COR-L47 (cell line): ENCODE results near the gene MYOZ3.

ENCODE experiments used
- DNase-seq: peaks from one replicate; lab custom pipeline; 2025; lab: John Stamatoyannopoulos, UW

The MYOZ3 gene

GRCh38 chr5:150661086-150661485 is at the start of gene MYOZ3:
Gene MYOZ3, plus strand, starts transcription at chr5:150661251. Its CDS starts 1,691 bp downstream, at chr5:150662942.
- DNase-seq, result no peak

DNA sequence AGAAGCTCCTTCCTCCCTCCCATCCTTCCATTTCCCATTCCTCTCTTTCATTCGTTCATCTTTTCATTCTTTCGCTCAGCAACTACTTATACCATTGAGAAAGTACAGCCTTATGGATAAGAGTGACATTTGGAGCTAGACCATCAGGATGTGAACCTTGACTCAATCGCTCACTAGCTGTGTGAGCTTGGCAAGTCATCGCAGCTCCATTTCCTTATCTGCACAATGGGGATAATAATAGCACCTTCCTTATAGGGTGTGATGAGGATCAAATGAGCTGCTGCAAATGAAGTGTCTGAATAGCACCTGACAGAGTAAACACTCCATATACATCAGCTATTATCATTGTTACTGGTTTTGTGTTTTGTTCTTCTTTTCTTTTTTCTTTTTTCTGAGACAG is 48.6 kb upstream of the MYOZ3 start:
- no peak for DNase-seq

DNA sequence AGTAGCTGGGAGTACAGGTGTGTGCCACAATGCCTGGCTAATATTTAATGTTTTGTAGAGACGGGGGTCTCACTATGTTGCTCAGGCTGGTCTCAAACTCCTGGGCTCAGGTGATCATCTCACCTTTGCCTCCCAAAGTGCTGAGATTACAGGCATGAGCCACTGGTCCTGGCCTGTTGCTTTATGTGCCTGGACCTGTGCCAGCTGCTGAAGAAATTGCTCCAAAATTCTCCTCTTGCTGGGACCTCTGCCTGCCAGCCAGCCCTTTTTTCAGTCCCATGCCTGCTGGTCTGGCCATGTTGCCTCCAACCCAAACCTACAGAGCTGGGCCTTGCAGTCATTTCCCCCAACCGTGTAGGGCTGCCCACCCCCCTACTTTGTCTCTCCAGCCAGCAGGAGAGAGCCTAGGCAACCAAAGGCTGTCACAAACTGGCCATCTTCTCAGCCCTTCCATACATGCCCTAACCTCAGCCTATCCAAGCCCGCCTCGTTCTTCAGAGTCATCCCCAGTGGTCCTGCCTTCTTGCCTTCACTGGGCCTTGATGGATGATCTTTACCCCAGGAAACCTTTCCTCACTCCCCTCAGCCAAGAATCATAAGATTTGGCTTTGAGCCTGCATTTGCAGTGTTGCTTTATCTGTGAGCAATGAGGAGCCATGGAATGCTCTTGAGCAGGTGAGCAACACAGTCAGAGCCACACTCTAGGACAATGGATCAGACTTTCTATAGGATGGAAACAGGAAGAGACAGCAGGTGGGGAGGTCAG is 48.0 kb upstream of the MYOZ3 start:
- DNase-seq, result no peak

GRCh38 chr5:150613991-150614660 is 46.9 kb upstream of the MYOZ3 start:
- no peak for DNase-seq

GRCh38 chr5:150614661-150615060 is 46.4 kb upstream of the MYOZ3 start:
- no peak for DNase-seq

DNA sequence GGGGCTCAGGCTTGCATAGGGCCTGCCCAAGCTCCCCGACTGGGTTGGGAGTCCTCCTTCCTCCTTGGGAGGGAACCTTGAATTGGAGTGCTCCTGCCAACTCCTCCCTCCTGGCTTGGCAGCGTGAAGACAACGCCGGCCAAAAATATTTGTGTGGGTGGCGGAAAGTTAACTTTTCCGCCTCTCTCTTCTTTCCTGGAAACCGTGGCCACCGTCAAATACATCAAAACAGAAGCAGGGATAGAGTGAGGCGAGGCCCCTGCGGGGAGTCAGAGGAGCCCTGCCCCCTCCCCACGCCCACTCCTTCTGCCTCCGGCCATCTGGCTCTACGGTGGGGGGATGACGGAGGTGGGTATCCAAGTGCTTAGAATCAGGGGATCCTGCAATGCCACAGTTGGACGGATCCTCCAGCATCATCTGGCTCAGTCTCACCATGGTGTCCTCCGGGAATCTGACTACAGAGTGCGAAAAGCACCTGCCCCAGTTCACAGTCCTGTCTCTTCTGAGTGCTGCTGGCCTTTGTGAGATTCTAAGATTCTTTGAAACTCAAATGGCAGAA is 45.8 kb upstream of the MYOZ3 start:
- DNase-seq, result no peak

GRCh38 chr5:150616024-150616470 is 45.0 kb upstream of the MYOZ3 start:
- DNase-seq, result no peak

- no peak for DNase-seq
Observed at GRCh38 chr5:150616506-150616905, 44.5 kb upstream of the MYOZ3 start.

GRCh38 chr5:150618163-150618562 is 42.9 kb upstream of the MYOZ3 start:
- DNase-seq, result no peak

- DNase-seq, result no peak
Observed at GRCh38 chr5:150618588-150619281, 42.3 kb upstream of the MYOZ3 start.

DNA sequence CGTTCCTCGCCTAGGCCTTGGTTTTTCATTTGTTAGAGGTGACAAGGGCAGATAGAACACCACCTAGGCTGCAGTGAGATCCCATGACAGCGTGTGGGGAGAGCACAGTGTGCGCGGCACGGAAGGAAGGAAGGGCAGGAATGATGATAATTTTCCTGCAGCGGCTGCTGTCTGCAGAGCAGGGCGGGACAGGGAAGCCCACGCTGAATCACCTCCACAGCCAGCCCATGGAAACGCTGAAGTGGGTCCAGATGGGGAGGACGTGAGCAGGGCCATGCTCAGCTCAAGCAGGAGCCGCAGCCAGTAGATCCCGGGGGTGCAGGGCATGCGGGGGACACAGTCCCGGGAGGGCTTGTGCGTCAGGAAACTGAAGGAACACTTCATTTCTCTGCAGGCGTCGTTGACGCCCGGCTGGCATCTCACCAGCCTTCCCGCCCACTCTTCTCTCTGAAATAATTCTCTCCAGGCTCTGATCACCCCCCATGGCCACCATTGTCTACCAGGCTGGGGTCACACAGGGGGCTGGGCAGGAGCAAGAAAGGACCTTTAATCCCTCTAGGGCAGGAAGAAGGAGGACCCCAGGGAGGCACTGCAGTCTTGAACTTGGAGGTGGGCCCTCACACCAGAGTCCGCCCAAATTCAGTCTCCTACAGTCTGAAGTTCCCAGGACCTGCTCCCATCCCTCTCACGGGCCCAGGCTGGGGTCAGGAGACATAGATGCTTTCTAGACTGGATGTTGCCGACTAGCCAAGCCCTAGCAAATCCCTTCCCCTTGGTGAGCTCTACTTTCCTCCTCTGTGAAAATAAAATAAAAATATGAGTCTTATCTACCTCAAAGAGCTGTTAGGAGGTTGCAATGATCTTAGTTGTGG is 41.5 kb upstream of the MYOZ3 start:
- DNase-seq, result no peak

GRCh38 chr5:150621301-150621700 is 39.8 kb upstream of the MYOZ3 start:
- no peak for DNase-seq

- DNase-seq, result peak; percentile 57
Observed at GRCh38 chr5:150622157-150622556, 38.9 kb upstream of the MYOZ3 start.

- DNase-seq, result no peak
Observed at GRCh38 chr5:150623152-150623877, 37.7 kb upstream of the MYOZ3 start.

GRCh38 chr5:150623878-150624216 is 37.2 kb upstream of the MYOZ3 start:
- DNase-seq, result no peak

GRCh38 chr5:150624334-150625163 is 36.5 kb upstream of the MYOZ3 start:
- no peak for DNase-seq

DNA sequence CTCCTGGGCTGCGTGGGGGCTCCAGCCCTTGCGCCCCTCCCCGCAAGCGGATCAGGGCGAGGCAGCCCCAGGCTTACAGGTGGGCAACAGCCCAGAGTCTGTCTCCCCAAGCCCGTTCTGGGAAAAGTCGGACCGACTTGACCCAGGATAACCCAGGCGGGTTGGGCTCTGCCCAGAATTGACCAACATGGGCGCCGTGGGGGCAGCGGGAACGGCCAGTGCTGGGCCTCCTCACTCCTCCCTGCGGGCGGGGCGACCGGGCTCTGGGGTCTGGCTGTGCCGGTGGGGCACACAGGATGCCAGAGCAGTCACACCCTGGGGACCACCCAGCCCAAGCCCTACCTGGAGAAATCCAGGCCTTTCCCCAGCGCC is 35.9 kb upstream of the MYOZ3 start:
- DNase-seq, result no peak

DNA sequence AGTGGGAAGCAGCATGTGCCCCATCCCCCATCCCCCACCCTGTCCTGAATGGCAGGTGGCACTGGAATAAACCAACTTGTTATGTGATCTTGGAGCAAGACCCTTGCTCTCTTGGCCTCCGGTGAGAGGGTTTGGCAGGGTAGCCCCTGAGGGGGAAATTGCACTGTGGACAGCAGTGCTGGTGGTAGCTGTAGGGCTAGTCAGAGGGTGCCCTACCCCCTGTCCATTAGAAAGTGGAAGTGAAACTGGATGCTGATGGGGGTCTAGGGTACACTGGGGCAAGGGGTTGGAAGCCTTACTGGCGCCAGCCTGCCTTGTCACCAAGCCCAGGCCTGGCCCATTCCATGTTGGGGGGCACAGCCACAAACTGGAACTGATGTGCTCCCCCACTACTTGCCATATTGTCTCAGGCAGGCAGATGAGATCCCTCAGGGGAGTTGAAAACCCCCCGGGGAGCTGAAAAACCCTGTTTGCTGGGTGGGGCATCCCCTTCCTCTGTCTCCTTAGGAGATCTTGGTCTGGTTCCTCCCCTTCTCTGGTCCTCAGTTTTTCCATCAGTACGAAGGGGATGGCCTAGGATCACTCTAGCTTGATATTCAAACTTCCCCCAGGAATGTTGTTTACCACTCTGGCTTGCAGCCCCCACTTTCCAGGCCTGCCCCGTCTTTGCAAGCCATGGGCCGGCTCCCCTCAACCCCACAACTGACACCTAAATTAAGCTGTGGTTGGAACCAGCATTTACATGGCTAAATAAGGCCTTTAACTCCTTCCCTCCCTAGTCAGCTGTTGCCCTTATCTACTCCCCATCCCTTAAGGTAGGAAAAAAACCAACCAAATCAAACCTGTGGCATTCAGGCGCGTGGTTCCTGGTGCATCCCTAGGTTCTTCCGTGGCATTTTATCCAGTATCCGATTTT is 35.0 kb upstream of the MYOZ3 start:
- DNase-seq, result no peak

- DNase-seq, result no peak
Observed at GRCh38 chr5:150626853-150627276, 34.2 kb upstream of the MYOZ3 start.
